Tongue (tissue), 2 donors: ENCODE data around the gene SYNPO2. TPM values are rescaled to one million over a fixed set of nuclear protein-coding genes. Genes with fewer than 3 reads are reported as not detected.
"Not testable (repeated sequence)": the region's sequence is repeated elsewhere in the genome, so short reads cannot be mapped to it uniquely, and the experiment has no call there.

Experiments
- DNase-seq: peaks from one replicate; pipeline ENCODE4 v3.0.0-alpha.2; 2015
- total RNA-seq: library from RNA; depleted of rRNA; stranded (reverse); fragments of >200 nt; gene quantifications from one replicate; pipeline ENCODE4 v1.2.3, GENCODE V29; 2014

Gene SYNPO2
- total RNA-seq, 1 donor from 2014 or later: 111 TPM

DNA sequence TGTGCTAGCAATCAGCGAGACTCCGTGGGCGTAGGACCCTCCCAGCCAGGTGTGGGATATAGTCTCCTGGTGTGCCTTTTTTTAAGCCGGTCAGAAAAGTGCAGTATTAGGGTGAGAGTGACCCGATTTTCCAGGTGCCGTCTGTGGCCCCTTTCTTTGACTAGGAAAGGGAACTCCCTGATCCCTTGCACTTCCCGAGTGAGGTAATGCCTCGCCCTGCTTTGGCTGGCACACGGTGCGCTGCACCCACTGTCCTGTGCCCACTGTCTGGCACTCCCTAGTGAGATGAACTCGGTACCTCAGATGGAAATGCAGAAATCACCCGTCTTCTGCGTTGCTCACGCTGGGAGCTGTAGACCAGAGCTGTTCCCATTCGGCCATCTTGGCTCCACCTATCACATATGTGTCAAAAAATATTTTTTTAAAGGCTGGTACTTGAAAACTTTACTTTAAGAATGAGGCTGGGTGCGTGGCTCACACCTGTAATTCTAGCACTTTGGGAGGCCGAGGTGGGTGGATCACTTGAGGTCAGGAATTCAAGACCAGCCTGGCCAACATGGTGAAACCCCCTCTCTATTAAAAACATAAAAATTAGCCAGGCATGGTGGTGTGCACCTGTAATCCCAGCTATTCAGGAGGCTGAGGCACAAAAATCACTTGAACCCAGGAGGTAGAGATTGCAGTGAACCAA lies 179.2 kb downstream of the SYNPO2 start:
- DNase-seq: not testable (repeated sequence)

DNA sequence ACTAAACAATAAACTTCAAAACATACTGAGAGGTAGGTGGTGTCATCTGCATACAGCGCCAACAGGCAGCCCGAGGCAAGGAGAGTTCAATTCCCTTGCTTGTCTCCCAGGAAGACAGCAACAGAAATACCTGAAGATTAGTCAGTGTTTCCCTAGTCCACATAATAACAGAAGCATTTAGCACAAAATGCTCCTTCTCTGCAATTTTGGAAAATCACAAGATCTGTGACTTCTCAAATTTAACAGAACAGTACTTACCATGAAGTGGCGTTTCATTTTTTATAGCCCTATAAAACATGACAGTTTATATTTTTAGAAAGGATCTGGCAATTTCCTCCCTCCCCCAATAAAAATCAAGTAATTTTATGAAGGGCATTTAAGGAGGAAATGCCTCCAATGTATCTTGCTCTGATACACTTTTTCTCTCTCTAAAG lies 179.9 kb downstream of the SYNPO2 start:
- no peak for DNase-seq

DNA sequence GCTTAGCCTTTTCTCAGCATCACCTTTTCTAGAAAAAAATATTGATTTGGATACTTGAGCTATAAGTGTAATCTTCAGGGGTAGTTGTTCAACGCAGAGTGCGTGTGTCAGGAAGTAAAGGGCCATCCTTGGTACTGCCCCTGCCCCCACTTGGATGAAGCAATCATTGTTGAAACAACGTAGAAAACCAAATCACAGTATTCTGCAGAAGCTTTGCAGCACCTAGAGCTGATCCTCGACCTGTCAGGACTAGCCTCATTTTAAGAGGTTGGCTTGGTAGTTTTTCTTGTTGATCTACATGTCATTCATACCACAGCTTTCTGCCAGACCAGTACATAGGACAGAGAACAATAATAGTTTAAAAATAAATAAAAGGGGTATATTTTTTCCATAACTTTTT lies 181.6 kb downstream of the SYNPO2 start:
- peak; percentile 22 for DNase-seq

DNA sequence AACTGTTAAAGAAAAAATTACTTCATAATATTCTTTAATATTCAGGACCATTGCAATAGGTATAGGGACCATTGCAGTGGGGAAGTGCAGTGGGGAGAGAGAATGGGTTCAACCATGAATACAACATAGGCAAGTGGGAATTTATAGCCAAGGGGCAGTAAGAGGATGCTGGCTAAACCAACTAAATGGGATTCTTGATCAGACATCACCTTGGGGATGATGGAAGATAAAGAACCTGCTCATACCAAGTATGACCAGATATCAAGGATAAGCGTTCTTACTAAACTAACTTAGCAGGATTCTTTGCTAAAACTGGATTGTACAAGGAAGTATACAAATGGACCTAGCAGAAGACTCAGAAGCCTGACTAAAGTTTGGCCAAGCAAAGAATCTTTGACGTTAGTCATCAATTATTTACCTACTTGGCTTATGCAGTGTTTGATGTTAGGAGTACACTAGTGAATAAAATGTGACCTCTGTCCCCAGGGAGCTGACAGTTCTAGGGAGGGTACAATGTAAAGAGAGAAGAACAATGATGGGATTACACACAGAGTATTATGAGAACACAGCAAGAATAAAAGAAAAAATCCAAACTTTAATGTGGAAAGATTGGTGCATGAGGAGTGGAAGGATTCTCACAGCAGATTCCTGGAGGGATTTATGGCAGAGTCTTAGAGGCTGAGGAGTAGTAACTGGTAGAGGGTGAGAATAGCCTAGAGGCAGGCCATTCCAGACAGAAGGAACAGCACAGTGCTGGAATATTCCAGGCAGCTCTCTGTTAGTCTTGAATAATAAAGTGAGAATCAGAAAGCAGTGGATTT lies 192.3 kb downstream of the SYNPO2 start:
- no peak for DNase-seq

DNA sequence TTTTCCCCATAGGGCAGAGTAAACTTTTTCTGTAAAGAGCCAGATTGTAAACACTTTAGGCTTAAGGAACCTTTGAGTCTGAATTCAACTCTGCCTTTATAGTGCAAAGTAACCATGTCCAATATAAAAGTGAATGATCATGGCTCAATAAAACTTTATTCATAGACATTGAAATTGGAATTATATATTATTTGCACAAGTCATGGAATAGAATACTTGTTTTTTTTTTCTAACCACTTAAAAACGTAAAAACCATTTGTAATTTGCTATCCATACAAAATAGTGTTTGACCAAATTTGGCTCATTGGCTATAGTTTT lies 192.8 kb downstream of the SYNPO2 start:
- DNase-seq: no peak

DNA sequence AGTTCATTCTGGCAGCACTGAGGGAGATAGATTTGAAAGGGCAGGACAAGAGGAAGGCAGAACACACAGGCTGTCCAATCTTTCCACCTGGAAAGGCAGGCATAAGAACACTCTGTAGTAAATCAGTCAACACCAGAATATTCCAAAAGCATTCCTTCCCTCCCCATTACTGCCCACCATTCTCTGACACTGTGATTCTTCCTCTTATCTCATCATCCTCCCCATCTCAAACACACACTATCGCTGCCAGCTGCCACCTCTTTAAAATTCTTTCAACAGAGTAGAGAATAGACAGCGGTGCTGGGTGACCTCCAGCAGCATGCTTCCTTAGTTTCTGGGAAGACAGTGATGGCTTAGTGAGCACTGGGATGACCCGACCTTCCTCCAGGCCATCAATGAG lies 193.3 kb downstream of the SYNPO2 start:
- no peak for DNase-seq

DNA sequence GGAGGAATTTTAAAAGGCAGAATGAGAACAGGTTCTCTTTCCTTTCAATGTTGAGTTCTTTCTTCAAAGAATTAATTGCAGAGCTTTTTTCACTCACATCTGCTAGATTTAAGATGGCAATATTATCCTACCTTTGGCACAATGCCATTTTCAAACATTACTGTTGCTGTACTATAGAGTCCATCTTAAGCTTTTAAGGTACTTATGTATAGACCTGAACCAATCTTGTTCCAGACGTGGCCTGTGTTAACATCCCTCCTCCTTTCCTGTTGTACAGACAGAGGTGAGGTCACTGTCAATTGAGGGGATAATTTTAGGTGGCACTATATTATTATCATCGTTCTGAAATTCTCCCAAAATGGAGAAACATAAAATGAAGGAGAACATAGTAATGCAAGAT lies 194.0 kb downstream of the SYNPO2 start:
- DNase-seq: no peak

DNA sequence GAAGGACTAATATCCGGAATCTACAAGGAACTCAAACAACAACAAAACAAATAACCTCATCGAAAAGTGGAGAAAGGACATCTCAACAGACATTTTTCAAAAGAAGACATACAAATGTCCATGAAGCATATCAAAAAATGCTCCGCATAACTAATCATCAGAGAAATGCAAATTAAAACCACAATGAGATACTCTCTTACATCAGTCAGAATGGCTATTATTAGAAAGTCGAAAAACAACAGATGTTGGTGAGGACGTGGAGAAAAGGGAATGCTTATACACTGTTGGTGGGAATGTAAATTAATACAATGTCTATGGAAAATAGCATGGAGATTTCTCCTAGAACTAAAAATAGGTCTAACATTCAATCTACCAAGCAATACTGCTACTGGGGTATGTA lies 195.9 kb downstream of the SYNPO2 start:
- DNase-seq: no peak

DNA sequence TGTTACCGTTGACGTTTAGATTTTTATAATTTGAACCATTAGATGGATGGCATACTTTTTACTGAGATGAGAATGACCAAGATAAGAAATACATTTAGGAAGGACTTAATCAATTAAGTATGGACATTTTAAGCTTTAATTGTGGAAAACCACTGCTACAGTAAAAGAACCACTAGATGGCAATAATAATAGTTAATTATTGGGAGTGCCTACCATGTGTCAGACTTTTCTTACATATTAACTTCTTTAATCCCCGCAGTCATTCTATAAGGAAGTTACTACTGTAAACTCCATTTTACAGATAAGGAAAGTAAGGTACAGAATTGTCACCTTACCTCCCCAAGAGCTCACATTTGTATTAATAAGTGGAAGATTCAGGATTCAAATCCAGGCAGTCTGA lies 198.5 kb downstream of the SYNPO2 start:
- no peak for DNase-seq

DNA sequence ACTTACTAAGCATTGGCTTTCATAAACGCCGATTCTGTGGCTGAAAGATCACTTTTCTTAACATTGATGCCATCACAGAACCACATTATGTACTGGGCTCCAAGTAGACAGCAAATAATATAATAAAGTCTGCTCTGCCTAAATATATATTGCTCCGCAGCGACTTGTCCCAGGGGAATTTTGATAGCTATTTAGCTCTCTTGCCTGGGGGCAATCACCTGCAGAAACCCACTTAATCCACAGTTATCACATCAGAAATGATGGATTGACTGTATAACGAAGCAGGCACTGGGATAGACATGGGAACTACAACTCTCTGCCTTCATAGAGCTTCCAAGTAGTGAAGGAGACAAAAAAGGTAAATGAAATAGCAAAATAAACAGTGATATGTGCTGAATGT lies 199.0 kb downstream of the SYNPO2 start:
- DNase-seq: no peak

DNA sequence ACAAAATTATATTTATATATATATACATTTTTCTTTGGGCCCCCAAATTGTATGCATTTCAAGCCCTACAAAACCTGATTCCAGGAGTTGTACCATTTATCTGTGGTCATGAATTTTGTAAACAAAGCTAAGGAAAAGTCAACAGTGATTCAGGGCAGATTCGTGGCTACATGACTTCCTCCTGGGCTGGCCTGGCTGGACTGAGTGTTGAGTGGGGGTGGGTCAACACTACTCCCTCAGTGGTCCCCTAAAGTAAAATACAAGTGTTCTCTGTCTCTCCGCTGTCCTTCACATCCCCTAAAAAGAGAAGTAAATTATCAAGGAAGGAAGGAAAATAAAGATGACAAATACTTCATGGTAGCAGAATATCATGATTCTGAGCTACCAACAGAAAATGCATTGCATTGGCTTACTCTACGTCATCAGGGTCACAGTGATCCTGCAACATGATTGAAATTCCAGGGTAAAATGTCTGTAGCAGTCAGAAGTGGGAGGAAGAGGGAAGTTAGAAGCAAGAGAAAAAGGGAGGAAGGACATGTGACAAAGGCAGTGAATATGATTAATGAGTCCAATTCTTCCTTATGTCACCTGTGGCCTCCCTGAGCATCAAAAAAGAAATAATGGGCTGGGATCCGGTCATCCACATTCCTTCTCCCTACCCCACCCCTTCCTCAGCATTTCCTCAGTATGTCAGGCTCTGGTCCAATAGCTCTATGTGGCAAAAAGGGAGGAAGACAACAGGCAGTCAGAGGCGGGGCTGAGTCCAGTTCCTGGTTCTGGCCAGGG lies 204.6 kb downstream of the SYNPO2 start:
- no peak for DNase-seq

DNA sequence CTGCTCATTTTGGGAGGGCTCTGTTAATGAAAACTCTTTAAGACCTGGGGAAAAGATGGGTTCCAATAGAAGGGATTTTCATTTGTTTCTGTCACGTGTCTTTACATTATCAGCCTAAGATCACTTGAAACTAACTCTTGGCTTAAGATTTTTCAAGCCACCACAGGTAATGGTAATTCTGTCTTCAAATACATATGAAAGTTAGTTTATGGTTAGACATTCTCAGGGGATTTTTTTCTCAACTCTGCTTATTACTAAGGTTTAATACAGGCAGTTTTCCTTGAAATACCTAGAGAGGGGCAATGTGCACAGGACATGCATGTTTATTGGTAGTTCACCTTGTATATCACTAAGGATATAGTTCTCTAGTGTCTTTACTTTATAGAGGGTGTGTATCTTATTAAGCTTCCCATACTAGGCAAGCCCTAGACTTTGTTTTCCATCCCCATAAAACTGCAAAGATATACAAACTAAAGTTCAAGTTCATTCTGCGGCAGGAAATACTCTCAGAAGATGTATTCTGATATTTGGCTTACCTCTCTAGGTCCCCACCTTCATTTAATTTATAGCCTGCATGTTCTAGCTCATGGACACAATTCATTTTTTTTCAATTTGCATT lies 208.7 kb downstream of the SYNPO2 start:
- no peak for DNase-seq

DNA sequence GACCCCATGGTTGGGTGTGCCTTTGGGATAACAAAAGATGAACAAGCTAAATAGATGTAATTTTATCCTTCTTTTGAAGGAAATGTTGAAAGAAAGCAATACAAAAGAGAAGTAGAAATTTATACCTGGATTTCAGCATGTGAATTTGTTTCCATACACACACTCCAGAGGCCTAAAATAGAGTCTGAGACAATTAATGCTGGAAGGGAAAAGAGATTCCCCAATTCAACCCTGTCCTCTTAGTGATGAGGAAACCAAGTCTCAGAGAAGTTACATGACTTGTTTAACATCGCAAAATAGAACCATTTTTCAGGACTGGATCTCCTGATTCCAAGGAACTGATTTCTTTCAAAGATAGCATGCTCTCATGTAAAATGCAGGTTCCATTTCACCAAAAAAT lies 209.7 kb downstream of the SYNPO2 start:
- no peak for DNase-seq

DNA sequence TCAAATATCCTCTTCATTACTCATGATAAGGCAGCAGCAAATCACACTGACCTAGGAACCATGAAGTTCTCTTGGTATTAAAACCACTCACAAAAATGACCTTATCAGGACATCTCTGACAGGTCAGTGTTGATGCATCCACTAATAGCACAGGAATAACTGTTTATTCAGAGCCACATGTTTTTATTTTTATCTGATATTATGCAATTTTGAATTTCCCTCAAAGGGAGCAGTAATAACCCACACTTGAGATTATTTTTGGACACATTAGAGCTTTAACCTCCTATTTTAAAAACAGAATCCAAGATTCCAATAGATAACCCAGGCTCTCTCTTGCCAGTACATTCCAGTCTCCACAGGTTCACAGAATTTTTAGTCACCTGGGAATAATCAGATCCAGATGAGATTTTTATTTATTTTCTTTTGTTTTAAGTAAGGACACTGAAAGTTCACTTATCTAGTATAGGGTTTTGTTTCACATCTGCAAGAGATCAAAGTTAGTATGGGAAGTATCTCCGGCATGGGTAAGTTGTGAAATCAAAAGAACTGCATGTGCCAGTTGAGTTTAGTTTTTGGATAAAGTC lies 210.7 kb downstream of the SYNPO2 start:
- DNase-seq: no peak

DNA sequence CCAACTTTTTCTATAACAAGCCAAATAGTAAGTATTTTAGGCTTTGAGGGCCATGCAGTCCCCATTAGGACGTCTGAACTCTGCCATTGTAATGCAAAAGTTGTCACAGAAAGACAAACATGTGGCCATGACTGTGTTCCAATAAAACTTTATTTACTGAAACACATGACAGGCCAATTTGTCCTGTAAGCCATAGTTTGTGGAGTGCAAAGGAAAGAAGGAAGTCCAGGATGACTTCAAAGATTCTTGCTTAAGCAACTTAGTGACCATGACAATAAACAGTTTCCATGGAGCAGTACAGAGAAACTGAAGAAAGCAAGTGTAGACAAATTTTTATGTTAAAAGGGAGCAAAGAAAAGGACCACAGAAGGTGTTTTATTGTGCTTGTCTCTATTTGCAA lies 212.0 kb downstream of the SYNPO2 start:
- DNase-seq: no peak

DNA sequence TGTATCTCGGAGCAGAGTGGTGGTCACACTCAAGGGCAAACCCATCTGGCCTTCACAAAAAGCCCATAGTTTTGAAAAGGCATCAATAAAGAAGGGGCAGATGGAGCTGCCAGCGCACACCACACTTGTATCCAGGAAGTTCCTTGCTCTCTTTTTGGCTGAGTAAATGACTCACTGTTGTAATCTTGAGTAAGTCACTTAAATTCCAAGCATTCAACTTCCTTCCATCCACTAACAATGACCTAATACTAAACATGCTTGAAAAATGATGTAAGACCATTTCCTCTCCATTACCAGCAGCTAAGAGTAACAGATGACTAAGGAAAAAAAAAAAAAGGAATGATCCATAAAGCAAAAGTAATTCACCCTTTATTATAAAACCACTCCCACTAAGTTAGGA lies 214.6 kb downstream of the SYNPO2 start:
- peak; percentile 30 for DNase-seq

DNA sequence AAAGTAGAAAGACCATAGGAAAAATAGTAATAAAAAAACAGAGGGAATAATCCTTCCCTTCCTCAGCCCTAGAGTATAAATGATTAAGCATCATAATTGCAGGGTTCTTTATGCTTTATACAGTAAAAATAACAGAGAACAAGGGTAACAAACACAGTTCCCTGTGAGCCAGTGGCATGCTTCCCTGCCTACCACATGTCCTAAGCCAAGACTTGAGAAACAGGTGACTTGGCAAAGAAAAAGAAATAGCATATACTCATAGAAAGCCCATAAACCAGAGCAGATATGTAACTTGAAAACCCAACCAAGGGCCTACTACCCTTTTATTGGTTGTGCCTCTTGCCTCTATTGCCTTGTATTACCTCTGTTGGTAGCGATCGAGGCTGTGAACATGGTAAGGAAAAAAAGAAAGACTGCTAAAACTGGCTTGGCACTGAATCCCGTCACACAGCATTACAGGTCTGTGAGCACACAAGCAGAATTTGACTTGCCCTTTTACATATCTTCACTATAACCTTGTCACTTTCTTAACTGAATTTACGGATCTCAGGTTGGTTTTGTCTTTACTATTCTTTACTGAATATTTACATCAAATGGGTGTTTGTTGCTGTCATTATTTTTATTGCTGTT lies 216.1 kb downstream of the SYNPO2 start:
- no peak for DNase-seq

DNA sequence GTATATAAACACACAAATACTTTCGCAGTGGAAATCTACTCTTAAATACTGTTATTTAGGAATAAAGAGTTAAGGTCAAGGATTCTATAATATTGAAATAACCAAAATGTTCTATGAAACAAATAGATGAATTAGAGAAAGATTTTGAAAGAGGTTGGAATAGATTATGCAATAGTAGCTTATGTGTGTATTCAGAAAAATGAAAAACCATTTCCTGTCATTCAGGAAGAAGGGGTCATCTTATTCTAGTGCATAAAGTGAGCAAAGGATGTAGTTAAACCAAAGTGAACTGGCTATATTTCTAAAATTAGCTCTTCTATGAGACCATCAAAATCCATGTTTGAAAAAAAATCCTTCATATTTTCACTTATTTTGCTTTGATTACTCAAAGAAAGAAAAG lies 217.0 kb downstream of the SYNPO2 start:
- no peak for DNase-seq

DNA sequence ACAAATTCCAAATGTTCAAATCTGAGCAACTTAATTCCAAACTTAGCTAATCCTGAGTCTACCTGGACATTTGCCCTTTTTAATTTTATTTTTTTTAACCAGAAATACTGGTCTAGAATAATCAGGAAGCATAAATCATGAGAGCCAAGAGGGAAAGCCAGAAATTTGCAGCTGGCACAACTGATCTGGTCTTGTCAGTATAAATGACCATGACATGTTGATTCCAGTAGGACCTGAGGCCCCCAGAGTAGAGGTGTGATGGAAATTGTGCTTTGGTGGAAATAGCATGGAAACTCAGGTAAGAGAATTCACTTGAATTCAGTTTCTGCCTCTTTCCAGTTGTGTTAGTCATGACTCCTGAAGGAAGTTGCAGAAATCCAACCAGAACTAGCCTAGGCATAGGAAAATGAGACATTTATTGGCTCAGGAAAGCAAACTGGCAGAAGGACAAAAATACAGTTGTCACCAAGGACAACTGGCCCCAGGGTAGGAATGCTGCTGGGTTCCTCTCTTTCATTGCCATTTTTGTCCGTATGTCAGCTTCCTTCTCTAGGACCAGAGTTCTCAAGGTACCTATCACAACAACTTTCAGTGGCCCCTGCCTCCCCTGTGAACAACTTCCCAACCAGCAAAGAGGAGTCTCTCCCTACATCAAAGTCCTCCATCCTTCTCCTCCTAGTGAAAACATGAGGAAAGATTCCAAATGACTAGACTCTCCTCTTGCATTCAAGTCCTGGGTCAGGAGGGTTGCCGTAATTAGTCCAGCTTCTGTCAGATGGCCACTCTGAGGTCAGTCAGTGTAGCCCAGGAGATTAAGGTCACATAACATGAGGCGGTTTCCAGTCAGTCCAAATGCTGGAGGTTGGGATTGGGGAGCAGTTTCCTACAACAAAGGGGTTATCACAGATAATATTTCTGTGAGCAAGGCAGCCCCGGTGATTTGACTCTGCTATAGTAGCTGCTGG lies 217.7 kb downstream of the SYNPO2 start:
- peak; percentile 43 for DNase-seq

DNA sequence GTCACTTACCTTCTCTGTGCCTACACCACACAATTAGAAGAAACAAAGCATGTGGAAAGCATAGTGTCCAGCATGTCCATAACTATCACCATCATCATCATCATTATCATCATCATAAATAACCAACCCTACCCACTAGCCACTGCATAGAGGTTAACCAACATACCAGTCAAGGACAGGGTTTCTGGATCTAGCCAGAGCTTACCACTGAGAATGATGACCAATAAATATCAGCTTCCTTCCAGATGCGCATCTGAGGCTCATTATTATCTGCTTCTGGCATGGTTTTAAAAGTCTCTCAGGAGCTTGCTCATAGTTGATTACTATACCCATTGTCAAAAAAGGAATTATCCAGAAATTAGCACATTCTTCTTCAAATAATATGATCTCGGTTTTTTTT lies 221.5 kb downstream of the SYNPO2 start:
- DNase-seq: no peak
